B cell (primary cell): Measurements from ENCODE around the gene PCSK2.

Experiments
- CTCF ChIP-seq: fragments of 200-600 bp; IDR thresholded peaks from one replicate; pipeline ENCODE4 v1.8.0; 2022; ENCODE audit warnings: antibody characterized with exemption, mild to moderate bottlenecking
- EZH2 ChIP-seq: IDR thresholded peaks from 2 replicates; pipeline ENCODE4 v1.6.1; 2012; ENCODE audit warnings: borderline replicate concordance, low read depth, mild to moderate bottlenecking, moderate library complexity, low read length; ENCODE audit not compliant: insufficient read depth, poor library complexity, severe bottlenecking

- no peak for TF ChIP-seq CTCF
- TF ChIP-seq EZH2: no peak
These were observed 123.5 kb downstream of the PCSK2 start for GRCh38 chr20:17350321-17350720.
